Measurements from ENCODE around the gene ANKRD9.
"Not testable (repeated sequence)": the region's sequence is repeated elsewhere in the genome, so short reads cannot be mapped to it uniquely, and the experiment has no call there.

ANKRD9 gene, protein sequence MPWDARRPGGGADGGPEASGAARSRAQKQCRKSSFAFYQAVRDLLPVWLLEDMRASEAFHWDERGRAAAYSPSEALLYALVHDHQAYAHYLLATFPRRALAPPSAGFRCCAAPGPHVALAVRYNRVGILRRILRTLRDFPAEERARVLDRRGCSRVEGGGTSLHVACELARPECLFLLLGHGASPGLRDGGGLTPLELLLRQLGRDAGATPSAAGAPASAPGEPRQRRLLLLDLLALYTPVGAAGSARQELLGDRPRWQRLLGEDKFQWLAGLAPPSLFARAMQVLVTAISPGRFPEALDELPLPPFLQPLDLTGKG

DNA sequence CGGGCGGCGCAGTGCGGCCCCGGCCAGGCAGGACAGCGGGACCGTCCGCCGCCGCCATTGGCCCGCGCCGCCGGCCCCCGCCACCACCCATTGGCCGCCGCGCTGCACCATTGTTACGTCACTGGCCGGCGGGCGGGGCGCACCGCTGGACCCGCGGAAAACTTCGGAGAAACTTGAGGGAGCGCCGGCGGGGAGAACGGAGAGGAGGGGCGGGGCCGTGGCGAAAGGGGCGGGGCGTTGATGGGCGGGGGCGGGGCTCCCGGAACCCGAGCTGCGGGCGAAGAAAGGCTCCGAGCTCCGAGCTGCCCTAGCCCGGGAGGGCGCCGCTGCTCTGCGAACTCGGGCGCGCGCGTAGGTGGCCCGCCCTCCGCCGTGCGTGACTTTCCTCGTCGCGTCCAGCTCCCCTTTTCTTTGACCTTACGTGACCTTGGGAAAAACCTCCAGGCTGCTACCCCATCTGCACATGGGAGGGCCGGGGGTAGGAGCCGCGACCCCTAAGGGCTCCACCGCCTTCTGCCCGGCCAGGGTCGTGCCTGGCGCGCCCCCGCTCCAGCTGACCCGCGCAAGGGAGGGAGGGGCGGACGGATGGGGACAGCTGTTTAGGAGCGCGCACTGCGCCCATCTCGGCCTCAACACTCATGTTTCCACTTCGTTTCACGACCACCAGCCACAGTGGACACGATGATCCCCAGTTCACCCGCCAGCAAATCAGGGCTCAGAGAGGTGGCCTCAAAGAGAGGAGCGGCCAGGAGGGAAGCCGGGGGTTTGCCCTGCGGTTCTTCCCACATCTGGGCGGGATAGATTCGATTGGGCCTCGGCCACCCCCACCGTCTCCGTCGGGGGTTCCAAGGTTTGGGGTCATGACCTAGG is at the start of gene ANKRD9:
ANKRD9 (minus strand) TSS at position 31 of the 870 bp plus-strand sequence. CDS start 1,887 bp downstream, outside the sequence.
- DNase-seq: peak; percentile 53

DNA sequence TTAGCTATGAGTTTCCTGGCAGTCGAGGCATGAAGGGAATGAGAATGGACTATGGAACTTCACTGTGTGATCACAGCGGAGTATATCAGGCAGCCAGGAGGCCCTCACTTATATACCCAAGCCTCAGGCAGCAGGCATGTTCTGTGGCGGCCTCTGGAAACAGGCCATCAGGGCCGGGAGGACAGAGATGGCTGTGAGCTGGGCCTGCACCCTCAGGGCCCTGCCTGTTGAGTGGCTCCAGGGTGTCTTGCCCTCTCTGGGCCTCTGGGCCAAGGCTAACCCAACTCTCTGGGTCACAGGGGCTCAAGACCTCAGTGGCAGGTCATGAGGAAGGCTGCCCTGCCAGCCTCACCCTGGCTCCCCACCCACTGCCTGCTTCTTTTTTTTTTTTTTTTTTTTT is 49.0 kb upstream of the ANKRD9 start:
- DNase-seq: no peak

DNA sequence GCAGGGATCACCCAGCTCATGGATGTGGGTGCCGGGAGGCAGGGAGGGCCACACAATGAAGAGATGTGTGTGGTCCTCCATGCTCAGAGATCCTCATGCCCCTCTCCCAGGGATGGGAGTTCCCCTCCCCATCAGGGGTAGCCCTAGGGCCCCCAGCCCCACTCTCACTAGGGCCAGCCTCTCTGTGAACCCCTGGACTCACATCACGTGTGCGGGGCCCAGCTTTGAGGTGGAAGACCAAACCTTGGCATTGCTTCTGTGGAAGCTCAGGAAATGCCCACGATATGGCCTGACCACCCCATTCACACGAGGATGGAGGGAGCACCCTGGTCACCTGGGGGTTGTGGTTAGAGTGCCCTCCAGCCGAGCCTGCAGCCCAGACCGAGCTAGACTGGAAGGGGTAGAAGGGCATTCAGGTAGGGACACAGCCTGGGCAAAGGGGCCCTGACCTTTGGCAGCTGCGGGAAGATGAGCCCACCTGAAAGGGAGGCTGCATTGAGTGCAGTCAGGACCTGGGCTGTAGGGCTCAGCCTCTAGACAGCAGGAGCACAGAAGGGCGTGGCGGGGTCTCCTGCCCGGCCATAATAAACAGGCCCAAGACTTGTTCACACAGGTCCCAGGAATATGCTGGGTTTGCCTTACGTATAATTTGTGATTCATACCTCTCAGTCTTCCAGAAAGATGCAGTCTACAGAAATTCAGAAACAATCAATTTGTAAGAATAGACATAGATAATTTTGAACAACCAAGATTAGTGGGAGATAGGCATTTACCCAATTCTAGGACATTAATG is 48.1 kb upstream of the ANKRD9 start:
- no peak for DNase-seq

DNA sequence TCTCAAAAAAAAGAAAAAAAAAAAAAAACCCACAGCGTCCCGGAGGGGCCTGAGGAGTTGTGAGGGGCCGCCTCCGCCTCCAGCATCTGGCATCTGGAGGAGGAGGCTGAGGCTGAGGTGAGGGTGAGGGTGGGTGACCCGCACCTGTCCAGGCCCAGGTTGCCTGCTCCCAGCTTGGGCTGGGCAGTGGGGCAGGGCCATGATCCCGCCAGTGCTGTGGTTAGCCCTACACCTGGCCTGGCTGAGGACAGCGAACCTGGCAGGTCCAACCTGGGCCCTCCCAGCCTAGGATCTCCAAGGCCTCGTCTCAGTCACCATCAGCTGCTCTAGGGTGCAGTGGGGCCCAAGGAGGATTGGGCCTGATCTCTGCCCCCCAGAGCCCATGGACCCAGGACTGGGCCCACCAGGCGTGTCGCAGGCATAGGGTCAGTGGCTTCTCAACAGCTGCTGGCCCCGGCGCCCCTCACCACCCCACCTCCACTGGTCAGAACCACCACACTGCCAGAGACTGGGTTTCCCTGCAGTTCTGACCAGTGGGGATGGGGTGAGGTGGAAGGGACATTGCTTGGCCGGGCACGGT is 46.6 kb upstream of the ANKRD9 start:
- no peak for DNase-seq

DNA sequence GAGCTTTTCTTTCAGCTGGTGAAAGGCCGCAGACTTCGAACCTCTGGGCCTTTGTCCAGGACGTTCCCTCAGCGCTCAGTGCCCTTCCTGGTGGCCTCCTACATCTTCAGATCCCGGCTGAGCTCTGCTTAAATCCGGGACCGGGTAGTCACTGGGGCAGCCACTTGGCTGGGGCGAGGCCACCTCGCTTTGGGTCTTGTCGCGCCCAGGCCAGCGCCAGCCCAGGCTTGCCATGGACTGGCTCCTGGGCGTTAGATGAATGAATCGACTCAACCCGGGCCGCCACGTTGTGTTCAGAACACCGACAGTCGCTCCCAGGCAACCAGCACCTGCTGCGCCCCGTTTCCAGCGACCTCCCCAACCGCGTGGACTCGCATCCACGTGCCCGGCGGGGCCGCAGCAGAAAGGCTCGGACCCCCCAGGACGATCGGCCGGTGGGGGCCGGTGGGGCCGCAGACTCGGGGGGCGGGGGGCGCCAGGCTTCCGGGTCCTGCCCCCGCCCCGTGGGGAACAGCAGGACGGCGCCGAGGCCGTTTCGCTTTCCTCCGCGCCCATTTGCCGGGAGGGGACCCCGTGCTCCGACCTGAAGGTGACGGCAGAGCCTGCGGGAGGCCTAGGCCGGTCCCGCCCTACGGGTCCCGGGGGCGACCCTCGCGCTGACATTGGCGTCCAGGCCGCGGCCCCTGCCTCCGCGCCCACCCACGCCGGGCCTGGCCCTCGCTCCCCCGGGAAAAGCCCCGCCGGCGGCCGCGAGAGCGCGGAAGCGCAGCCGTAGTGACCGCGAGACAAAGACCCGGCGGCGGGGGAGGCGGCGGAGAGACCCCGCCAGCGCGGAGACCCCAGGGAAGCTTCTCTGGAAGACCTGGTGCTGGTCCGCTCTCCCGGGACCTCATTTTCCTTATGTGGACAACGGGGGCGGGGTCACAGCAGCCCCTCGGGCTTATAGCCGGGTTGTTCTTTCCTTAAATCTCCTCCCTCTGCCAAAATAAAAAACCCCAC is 45.5 kb upstream of the ANKRD9 start:
- no peak for DNase-seq

DNA sequence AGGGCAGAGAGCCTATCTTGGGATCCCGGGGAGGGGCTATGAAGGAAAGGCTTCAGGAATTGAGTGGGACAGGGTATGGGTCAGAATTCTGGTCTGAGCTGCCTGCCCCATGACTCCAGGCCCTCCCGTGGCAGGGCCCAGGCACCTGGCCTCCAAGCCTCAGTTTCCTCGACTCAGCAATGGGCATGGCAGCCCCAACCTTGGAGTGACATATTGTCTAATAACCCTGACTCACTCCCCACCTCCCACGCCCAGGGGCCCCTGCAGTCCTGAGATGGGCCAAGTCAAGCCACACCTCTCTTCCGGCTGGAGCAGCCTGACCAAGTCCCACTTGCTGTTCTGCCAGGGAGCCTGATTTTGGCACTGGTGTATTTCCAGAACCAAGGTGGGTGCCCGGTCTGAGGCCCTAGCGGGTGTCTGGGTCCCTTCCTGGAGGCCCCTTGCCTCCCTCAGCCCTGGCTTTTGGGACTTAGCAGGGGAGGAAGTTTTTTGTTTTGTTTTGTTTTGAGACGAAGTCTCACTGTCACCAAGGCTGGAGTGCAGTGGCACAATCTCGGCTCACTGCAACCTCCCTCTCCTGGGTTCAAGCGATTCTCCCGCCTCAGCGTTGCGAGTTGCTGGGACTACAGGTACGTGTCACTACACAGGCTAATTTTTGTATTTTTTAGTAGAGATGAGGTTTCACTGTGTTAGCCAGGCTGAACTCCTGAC is 42.6 kb upstream of the ANKRD9 start:
- no peak for DNase-seq

DNA sequence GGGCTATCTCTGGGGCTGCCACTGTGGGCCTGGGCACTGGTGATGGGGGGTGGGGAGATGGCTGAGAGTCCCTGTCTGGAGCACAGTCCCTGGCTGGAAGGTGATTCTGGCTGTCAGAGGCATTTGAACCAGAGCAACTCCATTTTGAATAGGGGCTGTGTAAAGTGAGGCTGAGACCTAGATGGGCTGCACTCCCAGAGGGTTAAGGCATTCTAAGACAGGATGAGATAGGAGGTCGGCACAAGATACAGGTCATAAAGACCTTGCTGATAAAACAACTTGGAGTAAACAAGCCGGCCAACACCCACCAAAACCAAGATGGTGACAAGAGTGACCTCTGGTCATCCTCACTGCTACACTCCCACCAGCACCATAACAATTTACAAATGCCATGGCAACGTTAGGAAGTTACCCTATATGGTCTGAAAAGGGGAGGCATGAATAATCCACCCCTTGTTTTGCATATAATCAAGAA is 41.4 kb upstream of the ANKRD9 start:
- DNase-seq: not testable (repeated sequence)

DNA sequence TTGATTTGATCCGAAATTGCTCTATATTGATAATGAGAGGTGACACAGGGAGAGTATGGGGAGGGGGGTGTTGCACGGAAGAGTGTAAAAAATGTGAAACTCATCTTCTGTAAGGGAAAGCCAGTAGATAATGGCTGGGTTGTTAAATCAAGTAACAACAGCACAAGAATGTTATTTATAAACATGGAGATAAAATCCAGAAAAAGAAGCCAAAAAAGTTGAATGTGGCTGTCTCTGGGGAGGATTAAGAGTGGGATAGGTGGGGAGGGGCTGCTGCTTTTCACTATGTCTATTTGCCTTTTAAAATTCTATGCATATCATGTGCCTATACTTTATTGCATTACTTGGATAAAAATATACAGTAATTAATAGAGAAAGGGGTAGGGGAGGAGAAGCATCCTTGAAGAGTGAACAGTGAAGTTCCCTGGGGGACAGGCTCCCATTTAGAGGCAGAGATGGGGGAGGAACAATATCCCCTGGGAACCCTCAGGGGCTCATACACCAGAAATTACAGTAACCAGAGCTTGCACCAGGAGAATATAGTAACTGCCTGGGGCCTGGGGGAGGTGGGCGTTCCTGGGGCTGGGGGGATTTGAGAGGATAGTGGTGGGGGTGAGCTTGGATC is 39.2 kb upstream of the ANKRD9 start:
- DNase-seq: no peak

DNA sequence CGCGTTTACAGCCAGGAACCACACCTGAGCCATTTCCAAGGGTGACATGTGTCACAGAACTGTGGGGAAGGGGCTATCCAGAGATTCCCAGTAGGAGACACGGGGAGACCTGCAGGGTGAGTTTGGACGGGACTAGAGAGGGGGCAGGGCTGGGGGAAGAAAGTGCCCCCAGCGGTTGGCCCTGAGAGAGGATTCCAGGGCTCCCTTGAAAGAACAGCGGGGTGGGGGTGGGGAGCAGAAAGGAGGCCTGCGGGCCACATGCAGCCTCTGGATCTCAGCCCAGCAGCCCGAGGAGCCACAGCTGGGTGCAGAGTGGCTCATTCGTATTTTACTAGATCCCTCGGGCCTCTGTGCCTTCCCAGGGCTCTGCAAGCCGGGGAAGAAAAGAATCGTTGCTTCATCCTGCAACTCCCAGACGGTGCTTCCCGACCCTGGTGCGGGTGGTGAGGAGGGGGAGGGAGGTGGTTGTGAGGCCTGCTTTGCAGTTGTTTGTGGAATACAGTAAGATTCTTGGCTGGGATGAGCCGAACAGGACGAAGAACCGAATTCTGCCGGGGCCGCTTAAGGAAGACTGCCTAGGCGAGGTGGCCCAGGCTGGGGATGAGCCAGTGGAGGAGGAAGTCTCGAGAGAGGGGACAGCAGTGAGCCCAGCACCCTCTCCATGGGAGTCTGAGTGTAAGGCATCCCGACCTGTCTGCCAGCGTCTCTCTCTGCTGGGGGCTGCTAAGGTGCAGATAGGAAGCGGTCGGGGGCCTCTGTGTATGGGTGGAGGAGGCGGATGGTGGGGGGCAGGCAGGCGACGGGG is 36.1 kb upstream of the ANKRD9 start:
- DNase-seq: no peak

DNA sequence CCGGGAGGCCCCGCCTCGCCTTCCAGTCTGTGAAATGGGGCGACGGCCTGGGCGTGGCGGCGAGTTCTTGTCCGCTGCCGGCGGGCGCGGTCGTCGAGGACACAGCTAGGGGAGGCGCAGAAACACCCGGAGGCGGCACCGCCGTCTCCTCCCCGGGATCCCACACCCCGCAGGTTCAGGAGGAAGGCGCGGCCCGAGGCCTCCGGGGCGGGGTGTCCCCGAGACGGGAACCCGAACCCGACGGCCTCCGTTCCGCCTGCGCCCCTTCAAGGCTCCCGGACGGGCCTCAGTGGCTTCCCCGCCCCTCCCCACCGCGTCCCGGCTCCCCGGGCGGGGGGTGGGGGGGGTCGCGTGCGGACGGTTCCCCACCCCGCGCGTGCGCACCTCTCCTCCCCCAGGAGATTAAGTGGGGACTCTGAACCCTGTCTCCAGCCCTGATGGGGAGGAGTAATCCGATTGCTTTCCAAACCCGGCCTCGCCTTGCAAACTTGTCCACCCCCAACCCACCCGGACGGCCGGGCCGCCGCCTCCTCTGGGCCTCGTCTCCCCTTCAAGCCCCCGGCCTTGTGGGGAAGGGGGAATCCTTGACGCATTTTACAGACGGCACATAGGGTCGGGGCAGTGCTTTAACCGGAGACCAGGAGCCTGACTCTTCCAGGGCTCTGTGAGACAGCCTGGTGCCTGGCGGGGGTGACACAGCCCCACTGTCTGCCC is 35.3 kb upstream of the ANKRD9 start:
- DNase-seq: no peak

DNA sequence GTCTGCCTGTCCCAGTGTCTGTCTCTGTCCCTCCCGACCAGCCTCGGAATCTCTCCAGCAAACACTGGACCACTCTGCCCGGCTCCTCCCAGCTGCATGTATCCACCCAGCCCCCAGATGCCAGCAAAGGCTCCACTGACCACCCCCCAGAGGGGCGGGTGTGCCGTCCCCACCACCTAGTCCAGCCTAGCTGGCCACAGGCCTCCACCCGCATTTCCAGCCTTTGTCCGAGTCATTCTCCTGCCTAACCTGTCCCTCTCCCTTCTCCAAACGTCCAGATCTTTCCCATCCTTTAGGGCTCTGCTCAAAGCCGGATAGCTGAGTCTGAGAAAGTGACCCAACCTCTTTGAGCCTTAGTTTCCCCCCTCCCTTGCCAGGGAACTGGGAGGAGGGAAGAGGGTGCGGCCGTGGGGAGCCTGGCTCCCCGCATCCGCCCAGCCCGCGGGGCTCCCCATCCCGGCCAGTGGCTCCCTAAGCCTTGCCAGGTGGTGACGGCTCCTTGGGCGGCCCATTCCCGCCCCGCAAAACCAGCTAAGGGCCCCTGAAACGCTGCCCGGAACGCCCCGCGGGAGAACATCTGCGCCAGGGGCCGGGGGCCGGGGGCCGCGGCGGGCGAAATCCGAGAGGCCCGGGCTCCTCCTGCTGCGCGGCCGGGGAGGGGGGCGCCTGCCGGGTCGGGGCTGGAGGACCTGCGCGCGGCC is 34.6 kb upstream of the ANKRD9 start:
- DNase-seq: no peak

DNA sequence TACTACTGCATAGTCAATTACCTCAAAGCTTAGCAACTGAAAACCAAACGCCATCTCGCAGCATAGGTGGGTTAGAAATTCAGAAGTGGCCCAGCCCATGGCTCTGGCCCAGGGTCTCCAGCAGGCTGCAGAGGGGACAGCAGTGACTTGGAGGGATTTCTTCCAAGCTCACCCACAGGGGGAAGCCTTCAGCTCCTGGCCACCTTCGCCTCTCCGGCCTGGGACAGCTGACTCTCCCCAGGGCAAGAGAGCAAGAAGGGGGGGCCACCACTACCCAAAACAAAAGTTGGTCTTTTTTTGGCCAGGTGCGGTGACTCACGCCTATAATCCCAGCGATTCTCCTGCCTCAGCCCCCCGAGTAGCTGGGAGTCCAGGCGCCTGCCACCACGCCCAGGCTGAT is 32.2 kb upstream of the ANKRD9 start:
- no peak for DNase-seq

DNA sequence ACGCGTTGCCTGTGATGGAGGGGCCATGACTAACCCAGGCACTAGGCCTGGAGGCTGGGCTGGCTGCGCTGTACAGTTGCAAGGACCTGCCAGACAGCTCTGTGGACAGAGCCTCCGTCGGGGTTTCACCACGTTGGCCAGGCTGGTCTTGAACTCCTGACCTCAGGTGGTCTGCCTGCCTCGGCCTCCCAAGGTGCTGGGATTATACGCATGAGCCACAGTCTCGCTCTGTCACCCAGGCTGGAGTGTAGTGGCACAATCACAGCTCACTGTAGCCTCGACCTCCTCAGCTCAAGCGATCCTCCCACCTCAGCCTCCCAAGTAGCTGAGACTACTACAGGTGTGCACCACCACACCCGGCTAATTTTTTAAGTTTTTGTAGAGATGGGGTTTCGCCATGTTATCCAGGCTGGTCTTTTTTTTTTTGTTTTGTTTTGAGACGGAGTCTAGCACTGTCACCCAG is 31.5 kb upstream of the ANKRD9 start:
- not testable (repeated sequence) for DNase-seq

DNA sequence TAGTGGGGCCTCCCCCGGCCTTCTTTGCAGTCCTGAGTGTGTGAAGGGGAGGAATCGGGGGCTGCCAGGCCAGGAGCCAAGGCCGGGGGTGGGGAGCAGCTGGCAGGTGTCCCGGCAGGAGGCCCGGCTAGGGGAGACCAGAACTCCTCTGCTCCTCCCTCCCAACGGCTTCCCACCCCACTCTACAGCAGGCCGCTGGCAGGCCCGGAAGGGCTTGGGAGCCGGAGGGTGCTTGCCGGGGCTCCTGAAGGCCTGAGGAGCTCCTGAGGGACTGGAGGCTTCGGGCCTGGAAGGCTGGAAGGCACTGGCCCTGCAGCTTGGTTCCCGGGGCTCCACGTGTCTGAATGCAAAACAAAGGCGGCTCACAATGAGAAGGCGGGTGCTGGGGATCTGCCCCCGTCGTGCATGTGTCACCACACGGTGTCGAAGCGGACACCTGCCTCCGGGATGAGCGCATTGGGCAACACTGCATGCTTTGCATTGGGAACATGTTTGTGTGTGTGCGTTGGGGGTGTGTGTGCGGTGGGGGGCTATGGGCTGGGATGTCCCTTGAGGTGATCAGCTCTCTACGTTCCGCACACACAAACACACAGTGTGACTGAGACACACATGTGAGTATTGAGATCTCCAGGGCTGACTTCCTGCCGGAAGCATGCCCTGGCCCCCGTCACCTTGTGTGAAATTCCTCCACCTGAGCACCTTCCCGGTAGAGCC is 30.9 kb upstream of the ANKRD9 start:
- peak; percentile 58 for DNase-seq

DNA sequence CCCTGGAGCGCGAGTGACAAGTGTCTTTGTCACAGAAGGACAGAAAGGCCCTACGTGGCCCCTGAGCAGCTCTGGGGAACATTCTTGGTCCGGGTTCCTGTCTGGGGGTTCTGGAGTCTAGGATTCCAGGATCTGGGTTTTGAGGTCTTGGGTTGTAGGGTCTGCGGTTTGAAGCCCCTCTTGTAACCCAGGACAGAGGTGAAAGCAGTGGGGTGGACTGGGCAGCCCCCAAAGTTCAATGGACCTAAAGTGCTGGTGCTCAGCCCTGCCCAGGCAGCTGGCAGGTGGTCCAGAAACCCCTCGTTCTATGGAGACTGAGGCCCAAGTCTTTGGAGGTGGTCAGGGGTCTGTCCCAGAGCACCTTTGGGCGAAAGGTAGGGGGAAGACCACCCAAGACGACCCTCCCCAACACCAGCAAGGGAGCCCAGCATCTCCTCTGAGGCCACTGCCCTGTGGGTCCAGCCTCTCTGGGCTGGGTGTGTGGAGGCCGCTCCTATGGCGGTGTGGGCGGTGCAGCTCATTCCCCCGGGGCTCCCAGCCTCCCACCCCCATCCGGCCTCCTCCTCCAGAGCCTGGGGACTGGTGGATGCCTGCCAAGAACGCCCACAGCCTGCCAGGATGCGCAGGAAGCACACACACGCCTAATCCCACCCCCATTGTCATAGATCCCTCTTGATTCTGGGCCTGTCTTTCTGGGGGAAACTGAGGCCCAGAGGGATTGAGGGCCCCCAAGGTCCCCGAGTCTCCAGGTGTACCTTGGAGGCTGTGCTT is 30.2 kb upstream of the ANKRD9 start:
- peak; percentile 81 for DNase-seq
